ENCODE data around the gene ELK1.

ELK1 gene

DNA sequence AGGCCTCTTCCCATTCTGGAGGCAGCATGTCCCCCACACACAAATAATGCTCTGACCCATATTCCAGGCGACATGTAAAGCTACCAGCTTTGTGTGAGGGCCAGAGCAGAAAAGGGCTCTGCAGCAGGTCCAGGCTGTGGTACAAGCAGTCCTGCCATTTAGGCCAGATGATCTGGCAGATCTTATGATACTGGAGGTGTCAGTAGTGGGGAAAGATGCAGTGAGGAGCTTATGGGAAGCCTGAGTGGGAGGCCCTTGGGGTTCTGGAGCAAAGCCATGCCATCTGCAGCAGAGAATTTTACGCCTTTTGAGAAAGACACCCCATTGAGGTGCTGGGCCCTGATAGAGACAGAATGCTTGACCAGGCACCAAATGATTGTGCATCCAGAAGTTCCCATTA, 38.4 kb downstream of the ELK1 start:
- H3K9ac ChIP-seq (ENCODE audit: low read depth, low read length, poor library complexity) = no peak overlapping the region
- H3K9me3 ChIP-seq (replicated peaks in 1 of 2; ENCODE audit: control insufficient read depth in 2 of 2, insufficient read depth in 1 of 2, low read depth in 1 of 2, low read length in 2 of 2) = no peaks in the 10 kb centered on the region
- no peak overlapping the region for H2BK12ac ChIP-seq (ENCODE audit: low read length)
- H2AK5ac ChIP-seq (ENCODE audit: low read depth, low read length) = no peak overlapping the region
- H3K36me3 ChIP-seq (replicated peaks in 1 of 2; ENCODE audit: control insufficient read depth in 2 of 2, insufficient read depth in 2 of 2, low read length in 2 of 2) = no peaks in the 10 kb centered on the region
- H3K27me3 ChIP-seq (ENCODE audit: control insufficient read depth in 3 of 3, insufficient read depth in 3 of 3, low read depth in 1 of 3, low read length in 3 of 3) = no peaks in the 10 kb centered on the region
- no peak overlapping the region for H3K27ac ChIP-seq (replicated peaks; ENCODE audit: low read length)
- H4K91ac ChIP-seq (ENCODE audit: low read depth, low read length, poor library complexity) = no peak overlapping the region
- H4K8ac ChIP-seq (ENCODE audit: low read depth, low read length) = no peak overlapping the region
- H3K4me2 ChIP-seq (ENCODE audit: insufficient read depth, low read length, poor library complexity, severe bottlenecking) = no peak overlapping the region
- no peak overlapping the region for H3K14ac ChIP-seq (ENCODE audit: low read length)
- no peak overlapping the region for H2BK15ac ChIP-seq (ENCODE audit: low read length)
- peaks cover 0 to 10% of the 10 kb centered on the region in 2 donors for H3K4me1 ChIP-seq (ENCODE audit: control insufficient read depth in 2 of 2, insufficient read depth in 1 of 2, low read depth in 1 of 2, low read length in 2 of 2)
- no peak overlapping the region for H2BK5ac ChIP-seq (ENCODE audit: low read length)
- no peak overlapping the region for H2BK120ac ChIP-seq (ENCODE audit: low read depth, low read length)
- no peak overlapping the region for H3K4me3 ChIP-seq (ENCODE audit: low read length in 2 of 2)
- H3K79me1 ChIP-seq (ENCODE audit: low read depth, low read length) = no peaks in the 10 kb centered on the region
- DNase-seq (ENCODE audit: low spot score) = no peak
- WGBS, 2 donors (ENCODE audit: extremely low coverage in 2 of 2, insufficient read length in 2 of 2, insufficient replicate concordance in 1 of 2) = no CpG with 5 or more reads among the region's 2 CpGs
- no peak overlapping the region for H3K23ac ChIP-seq (ENCODE audit: low read depth, low read length, poor library complexity)
- H3K18ac ChIP-seq (ENCODE audit: low read length) = no peak overlapping the region
- H3K4ac ChIP-seq (ENCODE audit: low read length) = no peak overlapping the region
- no peak overlapping the region for H2AFZ ChIP-seq (ENCODE audit: low read length)

DNA sequence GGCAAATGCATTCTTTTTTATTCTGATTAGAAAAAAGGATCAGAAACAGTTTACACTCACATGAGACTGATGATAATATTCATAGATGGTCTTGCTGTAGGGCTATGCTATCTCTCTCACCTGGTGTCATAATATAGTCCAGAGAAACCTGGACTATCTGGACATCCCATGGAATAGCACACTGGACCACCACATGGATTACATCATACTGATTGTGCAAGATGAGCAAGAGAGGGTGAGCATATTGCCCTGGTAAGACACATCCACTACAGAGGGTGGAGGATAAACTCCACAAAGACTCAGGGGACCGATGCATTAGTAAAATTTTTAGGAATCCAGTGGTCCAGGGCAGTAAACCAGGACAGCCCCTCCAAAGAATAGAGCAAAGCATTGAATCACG, 38.9 kb downstream of the ELK1 start:
- Histone ChIP-seq H4K91ac (ENCODE audit: low read depth, low read length, poor library complexity) (no peak overlapping the region), H3K4me1 (ENCODE audit: control insufficient read depth in 2 of 2, insufficient read depth in 1 of 2, low read depth in 1 of 2, low read length in 2 of 2) (peaks cover 0 to 10% of the 10 kb centered on the region in 2 donors), H3K4ac (ENCODE audit: low read length) (no peak overlapping the region), H4K8ac (ENCODE audit: low read depth, low read length) (no peak overlapping the region), H3K9me3 (replicated peaks in 1 of 2; ENCODE audit: control insufficient read depth in 2 of 2, insufficient read depth in 1 of 2, low read depth in 1 of 2, low read length in 2 of 2) (no peaks in the 10 kb centered on the region), H3K23ac (ENCODE audit: low read depth, low read length, poor library complexity) (no peak overlapping the region), H3K4me3 (ENCODE audit: low read length in 2 of 2) (no peak overlapping the region), H3K14ac (ENCODE audit: low read length) (no peak overlapping the region), H3K27me3 (ENCODE audit: control insufficient read depth in 3 of 3, insufficient read depth in 3 of 3, low read depth in 1 of 3, low read length in 3 of 3) (no peaks in the 10 kb centered on the region), H2BK5ac (ENCODE audit: low read length) (no peak overlapping the region), H3K9ac (ENCODE audit: low read depth, low read length, poor library complexity) (no peak overlapping the region), H2BK12ac (ENCODE audit: low read length) (no peak overlapping the region), H3K36me3 (replicated peaks in 1 of 2; ENCODE audit: control insufficient read depth in 2 of 2, insufficient read depth in 2 of 2, low read length in 2 of 2) (no peaks in the 10 kb centered on the region), H2BK15ac (ENCODE audit: low read length) (no peak overlapping the region), H2AFZ (ENCODE audit: low read length) (no peak overlapping the region), H3K18ac (ENCODE audit: low read length) (no peak overlapping the region), H3K4me2 (ENCODE audit: insufficient read depth, low read length, poor library complexity, severe bottlenecking) (no peak overlapping the region), H3K27ac (replicated peaks; ENCODE audit: low read length) (no peak overlapping the region), H2BK120ac (ENCODE audit: low read depth, low read length) (no peak overlapping the region), H2AK5ac (ENCODE audit: low read depth, low read length) (no peak overlapping the region), H3K79me1 (ENCODE audit: low read depth, low read length) (no peaks in the 10 kb centered on the region)
- DNase-seq (ENCODE audit: low spot score) = no peak
- WGBS, 2 donors (ENCODE audit: extremely low coverage in 2 of 2, insufficient read length in 2 of 2, insufficient replicate concordance in 1 of 2) = no CpG with 5 or more reads among the region's 2 CpGs

DNA sequence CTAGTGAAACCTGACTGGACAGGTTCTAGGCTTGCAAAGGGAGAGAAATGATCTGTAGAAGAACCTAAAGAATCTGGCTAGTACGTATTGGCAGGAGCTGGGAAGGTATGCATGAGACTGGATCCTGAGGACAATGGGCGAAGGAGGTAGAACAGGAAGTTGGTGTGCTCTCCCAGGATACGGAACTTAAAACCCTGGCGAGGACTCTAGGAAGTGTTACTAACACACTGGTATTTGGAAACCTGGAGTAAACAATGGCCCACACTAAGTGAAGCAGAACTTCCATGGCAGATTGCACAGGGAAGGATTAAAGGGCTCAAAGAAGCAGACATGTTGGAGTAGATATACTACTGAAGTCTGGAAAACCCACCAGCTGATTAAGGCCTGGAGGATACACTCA, 39.9 kb downstream of the ELK1 start:
- Histone ChIP-seq H2BK15ac (ENCODE audit: low read length) (no peak overlapping the region), H3K4me3 (ENCODE audit: low read length in 2 of 2) (no peak overlapping the region), H3K23ac (ENCODE audit: low read depth, low read length, poor library complexity) (no peak overlapping the region), H3K4me1 (ENCODE audit: control insufficient read depth in 2 of 2, insufficient read depth in 1 of 2, low read depth in 1 of 2, low read length in 2 of 2) (peaks cover 0 to 10% of the 10 kb centered on the region in 2 donors), H2BK12ac (ENCODE audit: low read length) (no peak overlapping the region), H3K14ac (ENCODE audit: low read length) (no peak overlapping the region), H4K8ac (ENCODE audit: low read depth, low read length) (no peak overlapping the region), H3K27ac (replicated peaks; ENCODE audit: low read length) (no peak overlapping the region), H3K18ac (ENCODE audit: low read length) (no peak overlapping the region), H3K36me3 (replicated peaks in 1 of 2; ENCODE audit: control insufficient read depth in 2 of 2, insufficient read depth in 2 of 2, low read length in 2 of 2) (no peaks in the 10 kb centered on the region), H3K27me3 (ENCODE audit: control insufficient read depth in 3 of 3, insufficient read depth in 3 of 3, low read depth in 1 of 3, low read length in 3 of 3) (no peaks in the 10 kb centered on the region), H2BK120ac (ENCODE audit: low read depth, low read length) (no peak overlapping the region), H3K4ac (ENCODE audit: low read length) (no peak overlapping the region), H2AFZ (ENCODE audit: low read length) (no peak overlapping the region), H4K91ac (ENCODE audit: low read depth, low read length, poor library complexity) (no peak overlapping the region), H2AK5ac (ENCODE audit: low read depth, low read length) (no peak overlapping the region), H3K79me1 (ENCODE audit: low read depth, low read length) (no peaks in the 10 kb centered on the region), H2BK5ac (ENCODE audit: low read length) (no peak overlapping the region), H3K9ac (ENCODE audit: low read depth, low read length, poor library complexity) (no peak overlapping the region), H3K4me2 (ENCODE audit: insufficient read depth, low read length, poor library complexity, severe bottlenecking) (no peak overlapping the region), H3K9me3 (replicated peaks in 1 of 2; ENCODE audit: control insufficient read depth in 2 of 2, insufficient read depth in 1 of 2, low read depth in 1 of 2, low read length in 2 of 2) (no peaks in the 10 kb centered on the region)
- no peak for DNase-seq (ENCODE audit: low spot score)
- WGBS, 2 donors (ENCODE audit: extremely low coverage in 2 of 2, insufficient read length in 2 of 2, insufficient replicate concordance in 1 of 2) = no CpG with 5 or more reads among the region's 4 CpGs

DNA sequence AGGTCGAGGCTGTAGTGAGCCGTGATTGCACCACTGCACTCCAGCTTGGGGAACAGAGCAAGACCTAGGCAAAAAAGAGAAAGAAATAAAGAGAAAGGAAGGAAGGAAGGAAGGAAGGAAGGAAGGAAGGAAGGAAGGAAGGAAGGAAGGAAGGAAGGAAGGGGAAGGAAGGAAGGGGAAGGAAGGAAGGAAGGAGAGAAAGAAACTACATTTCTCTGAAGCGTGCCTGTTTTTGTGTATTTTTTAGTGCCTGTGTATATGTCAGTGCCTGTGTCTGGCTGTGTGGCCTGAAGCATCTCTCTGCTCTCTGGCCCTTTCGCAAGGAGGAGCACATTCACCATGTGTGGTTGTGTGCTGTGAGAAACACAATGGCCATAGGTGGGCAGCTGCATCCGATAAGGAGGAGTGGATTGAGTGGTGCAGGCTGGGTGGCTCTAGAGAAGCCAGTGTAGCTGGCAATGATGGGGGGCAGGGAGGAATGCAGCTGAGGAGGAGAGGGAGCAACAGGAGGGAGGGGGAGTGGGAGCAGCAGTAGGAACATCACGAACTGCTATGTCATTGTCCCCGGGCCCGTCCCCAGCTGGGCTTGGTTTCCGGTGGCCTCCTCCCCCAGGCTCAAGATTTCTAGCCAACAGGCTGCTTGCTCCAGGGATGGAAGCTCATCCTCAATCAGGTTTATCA, 42.1 kb downstream of the ELK1 start:
- H3K27ac ChIP-seq (replicated peaks; ENCODE audit: low read length) = peak overlapping the region; percentile 2
- H3K4ac ChIP-seq (ENCODE audit: low read length) = no peak overlapping the region
- H3K18ac ChIP-seq (ENCODE audit: low read length) = no peak overlapping the region
- no peaks in the 10 kb centered on the region for H3K36me3 ChIP-seq (replicated peaks in 1 of 2; ENCODE audit: control insufficient read depth in 2 of 2, insufficient read depth in 2 of 2, low read length in 2 of 2)
- H3K79me1 ChIP-seq (ENCODE audit: low read depth, low read length) = no peaks in the 10 kb centered on the region
- H3K14ac ChIP-seq (ENCODE audit: low read length) = no peak overlapping the region
- peak overlapping the region; percentile 84 for H2AFZ ChIP-seq (ENCODE audit: low read length)
- no peak overlapping the region for H2BK5ac ChIP-seq (ENCODE audit: low read length)
- peak overlapping the region in 1 of 2 donors; percentile 18 for H3K4me3 ChIP-seq (ENCODE audit: low read length in 2 of 2)
- no peak overlapping the region for H2BK12ac ChIP-seq (ENCODE audit: low read length)
- H2BK15ac ChIP-seq (ENCODE audit: low read length) = no peak overlapping the region
- no peak overlapping the region for H3K23ac ChIP-seq (ENCODE audit: low read depth, low read length, poor library complexity)
- DNase-seq (ENCODE audit: low spot score) = no peak
- H3K9ac ChIP-seq (ENCODE audit: low read depth, low read length, poor library complexity) = no peak overlapping the region
- peaks cover 0 to 10% of the 10 kb centered on the region in 2 donors for H3K4me1 ChIP-seq (ENCODE audit: control insufficient read depth in 2 of 2, insufficient read depth in 1 of 2, low read depth in 1 of 2, low read length in 2 of 2)
- no peaks in the 10 kb centered on the region for H3K27me3 ChIP-seq (ENCODE audit: control insufficient read depth in 3 of 3, insufficient read depth in 3 of 3, low read depth in 1 of 3, low read length in 3 of 3)
- H3K4me2 ChIP-seq (ENCODE audit: insufficient read depth, low read length, poor library complexity, severe bottlenecking) = no peak overlapping the region
- H2BK120ac ChIP-seq (ENCODE audit: low read depth, low read length) = no peak overlapping the region
- no peaks in the 10 kb centered on the region for H3K9me3 ChIP-seq (replicated peaks in 1 of 2; ENCODE audit: control insufficient read depth in 2 of 2, insufficient read depth in 1 of 2, low read depth in 1 of 2, low read length in 2 of 2)
- H2AK5ac ChIP-seq (ENCODE audit: low read depth, low read length) = no peak overlapping the region
- no CpG with 5 or more reads among the region's 9 CpGs for WGBS, 2 donors (ENCODE audit: extremely low coverage in 2 of 2, insufficient read length in 2 of 2, insufficient replicate concordance in 1 of 2)
- H4K8ac ChIP-seq (ENCODE audit: low read depth, low read length) = no peak overlapping the region
- H4K91ac ChIP-seq (ENCODE audit: low read depth, low read length, poor library complexity) = no peak overlapping the region
